A549 (cell line): ENCODE measurements around the gene KIF21B. TPM values are rescaled to one million over a fixed set of nuclear protein-coding genes. Genes with fewer than 3 reads are reported as not detected.

Experiments
- ATAC-seq, 2 experiments: fragments of 200-7000 bp in 1 of 2; fragments of >200 bp in 1 of 2; cut with Nextera tagmentation in 1 of 2; cut with Tn5 transposase in 1 of 2; 3 replicates each; pipeline versions ENCODE4 v1.8.0 to v1.9.1; 2018 to 2020; ENCODE audit warnings: mild to moderate bottlenecking in 1 of 2, moderate library complexity in 1 of 2
- CTCF ChIA-PET: fragments of 300-600 bp; sonication (Branson Sonifier 250); formaldehyde crosslinking; extraction: SDS; loops from one replicate; lab custom pipeline; 2021; ENCODE audit warnings: antibody characterized with exemption, inconsistent platforms; lab: Yijun Ruan, JAX
- POLR2A ChIA-PET: fragments of 350-600 bp; formaldehyde crosslinking; extraction: SDS; loops from one replicate; lab custom pipeline; 2021; ENCODE audit warnings: antibody characterized with exemption, inconsistent platforms; lab: Yijun Ruan, JAX
- DNase-seq, 2 experiments: peaks; one replicate each; pipeline versions ENCODE4 v3.0.0 to v3.0.0-alpha.2; 2011 to 2016; ENCODE audit warnings: low read depth in 1 of 2, low spot score in 1 of 2
- FAIRE-seq: peaks from 2 replicates; lab custom pipeline; 2011; peaks lifted over from hg19 to GRCh38; lab: Jason Lieb, UNC
- H3K27ac ChIP-seq, 2 experiments: fragments of >200 bp; sonication (Bioruptor Twin); formaldehyde crosslinking; 3 replicates each; pipeline ENCODE4 v1.5.1; 2016 to 2017
- H3K4me1 ChIP-seq: fragments of >200 bp; sonication (Bioruptor Twin); formaldehyde crosslinking; 3 replicates; pipeline ENCODE4 v1.6.1; 2016
- H3K4me2 ChIP-seq: fragments of >200 bp; sonication (Bioruptor Twin); formaldehyde crosslinking; 3 replicates; pipeline ENCODE4 v1.6.1; 2016
- H3K4me3 ChIP-seq: fragments of >200 bp; sonication (Bioruptor Twin); formaldehyde crosslinking; 3 replicates; pipeline ENCODE4 v1.5.1; 2016
- H3K9me3 ChIP-seq: fragments of >200 bp; sonication (Bioruptor Twin); formaldehyde crosslinking; 3 replicates; pipeline ENCODE4 v1.6.1; 2016
- CBX8 ChIP-seq: fragments of 200-600 bp; sonication (generic); IDR thresholded peaks from 2 replicates; pipeline ENCODE4 v1.6.1; 2016
- CTCF ChIP-seq: fragments of >200 bp; sonication (Bioruptor Twin); formaldehyde crosslinking; IDR thresholded peaks from 3 replicates; pipeline ENCODE4 v1.5.1; 2016
- EHMT2 ChIP-seq: fragments of 200-600 bp; sonication (generic); IDR thresholded peaks from 2 replicates; pipeline ENCODE4 v1.6.1; 2016; ENCODE audit warnings: antibody characterized with exemption, low read depth, mild to moderate bottlenecking, moderate library complexity
- EP300 ChIP-seq, 2 experiments: fragments of >200 bp; sonication (Bioruptor Twin); formaldehyde crosslinking; IDR thresholded peaks; 2 replicates in 1 of 2; 3 replicates in 1 of 2; pipeline ENCODE4 v1.6.1; 2016 to 2017
- FOSL2 ChIP-seq, 2 experiments: fragments of 450-650 bp in 1 of 2; fragments of >200 bp in 1 of 2; sonication (Bioruptor Twin) in 1 of 2; formaldehyde crosslinking; IDR thresholded peaks; 2 replicates each; pipeline versions ENCODE4 v1.5.0 to v1.6.1; 2016 to 2020; ENCODE audit warnings: mild to moderate bottlenecking in 1 of 2, moderate library complexity in 1 of 2
- FOXS1 ChIP-seq: fragments of 250-450 bp; sonication (Bioruptor Pico); IDR thresholded peaks from 2 replicates; pipeline ENCODE4 v1.5.0; 2020; ENCODE audit warnings: mild to moderate bottlenecking, moderate library complexity
- GATA3 ChIP-seq: IDR thresholded peaks from 2 replicates; pipeline ENCODE4 v1.6.1; 2012; ENCODE audit warnings: borderline replicate concordance
- HDAC2 ChIP-seq: fragments of 200-600 bp; sonication (generic); IDR thresholded peaks from 2 replicates; pipeline ENCODE4 v1.6.1; 2016
- HES2 ChIP-seq: fragments of >200 bp; sonication (Bioruptor Twin); formaldehyde crosslinking; IDR thresholded peaks from 2 replicates; pipeline ENCODE4 v1.6.1; 2016
- HOXA7 ChIP-seq: fragments of 250-450 bp; sonication (Bioruptor Pico); IDR thresholded peaks from 2 replicates; pipeline ENCODE4 v1.5.0; 2020; ENCODE audit warnings: mild to moderate bottlenecking, moderate library complexity
- JUNB ChIP-seq: fragments of >200 bp; sonication (Bioruptor Twin); formaldehyde crosslinking; IDR thresholded peaks from 2 replicates; pipeline ENCODE4 v1.6.1; 2016
- KDM5A ChIP-seq: fragments of 200-600 bp; sonication (generic); IDR thresholded peaks from 2 replicates; pipeline ENCODE4 v1.6.1; 2016; ENCODE audit warnings: antibody characterized with exemption, mild to moderate bottlenecking
- MAZ ChIP-seq: fragments of 150-350 bp; IDR thresholded peaks from 2 replicates; pipeline ENCODE4 v1.6.1; 2014; ENCODE audit warnings: antibody characterized with exemption, low read depth, low read length, borderline replicate concordance
- NPAS2 ChIP-seq: fragments of 250-450 bp; sonication (Bioruptor Pico); IDR thresholded peaks from 2 replicates; pipeline ENCODE4 v1.8.0; 2022; ENCODE audit warnings: mild to moderate bottlenecking, moderate library complexity, borderline replicate concordance
- NR3C1 ChIP-seq: fragments of >200 bp; sonication (Bioruptor Twin); formaldehyde crosslinking; IDR thresholded peaks from 3 replicates; pipeline ENCODE4 v1.6.1; 2017
- PBX3 ChIP-seq: IDR thresholded peaks from 2 replicates; pipeline ENCODE4 v1.6.1; 2012
- PHF8 ChIP-seq: fragments of 200-600 bp; sonication (generic); IDR thresholded peaks from 2 replicates; pipeline ENCODE4 v1.6.1; 2016; ENCODE audit warnings: low read depth, mild to moderate bottlenecking, antibody characterized with exemption, moderate library complexity, borderline replicate concordance
- POLR2AphosphoS2 ChIP-seq: conservative IDR thresholded peaks from 2 replicates; pipeline ENCODE4 v1.6.1; 2012; ENCODE audit warnings: low read length, improper control_type of control experiment, inconsistent platforms
- REST ChIP-seq: fragments of 200-600 bp; sonication (generic); IDR thresholded peaks from 2 replicates; pipeline ENCODE4 v1.6.1; 2016; ENCODE audit warnings: antibody characterized with exemption, mild to moderate bottlenecking, moderate library complexity
- RFX5 ChIP-seq: fragments of 450-650 bp; IDR thresholded peaks from 2 replicates; pipeline ENCODE4 v1.7.1; 2014; ENCODE audit warnings: antibody characterized with exemption, mild to moderate bottlenecking, moderate library complexity
- SREBF2 ChIP-seq: fragments of 450-650 bp; IDR thresholded peaks from 2 replicates; pipeline ENCODE4 v1.6.1; 2014; ENCODE audit warnings: mild to moderate bottlenecking, moderate library complexity
- TP53 ChIP-seq: fragments of 250-450 bp; sonication (Bioruptor Pico); IDR thresholded peaks from 2 replicates; pipeline ENCODE4 v1.5.0; 2021; ENCODE audit warnings: mild to moderate bottlenecking, moderate library complexity
- ZNF302 ChIP-seq: fragments of 250-450 bp; sonication (Bioruptor Pico); IDR thresholded peaks from 2 replicates; pipeline ENCODE4 v1.9.0; 2021; ENCODE audit warnings: inconsistent platforms, mild to moderate bottlenecking, moderate library complexity
- ZSCAN20 ChIP-seq: fragments of 250-450 bp; sonication (Bioruptor Pico); IDR thresholded peaks from 2 replicates; pipeline ENCODE4 v1.8.0; 2022; ENCODE audit warnings: mild to moderate bottlenecking, moderate library complexity
- WGBS: methylation state at CpG from one replicate; pipeline ENCODE4 v1.1.6; 2017; ENCODE audit errors: missing lambda C conversion rate; 5-methylcytosine and 5-hydroxymethylcytosine counted together
- polyA plus RNA-seq, 4 experiments: library from polyadenylated mRNA; depleted of rRNA in 3 of 4; stranded (reverse); fragments of >200 nt; fragmentation: RNase III in 1 of 4; extraction: RNeasy Plus Mini Kit Qiagen cat#74134 plus additional on column Dnase treatment in 1 of 4; gene quantifications; 2 replicates in 3 of 4; 3 replicates in 1 of 4; pipeline ENCODE4 v1.2.3, GENCODE V29; 2011 to 2017

The KIF21B gene
- polyA plus RNA-seq, 2 of the 4 experiments (the other 2 are of a cell fraction): 1.4 to 3.8 TPM

GRCh38 chr1:200966934-200967333, 56.6 kb downstream of the KIF21B start:
- no peak for DNase-seq
- no peak for ATAC-seq
- no peak overlapping the region for H3K4me3 ChIP-seq
- no peak overlapping the region for H3K27ac ChIP-seq
- H3K9me3 ChIP-seq: no peaks in the 10 kb centered on the region
- no peak for FAIRE-seq
- WGBS: 93% methylated on average over 2 of the region's 2 CpGs
- no peak overlapping the region for H3K4me2 ChIP-seq
- POLR2A ChIA-PET: no interaction called here
- peaks cover 24% of the 10 kb centered on the region for H3K4me1 ChIP-seq
- TF ChIP-seq TP53 (CRISPR knock-in tag): no peak
- TF ChIP-seq PHF8: no peak
- TF ChIP-seq RFX5: no peak
- no peak for TF ChIP-seq EP300 (IDR thresholded peaks at IDR 0.05)
- TF ChIP-seq FOSL2 (IDR thresholded peaks at IDR 0.05): no peak
- TF ChIP-seq FOSL2 (CRISPR knock-in tag; IDR thresholded peaks at IDR 0.05): no peak
- TF ChIP-seq HDAC2: no peak
- no peak for TF ChIP-seq FOXS1 (CRISPR knock-in tag)
- CTCF ChIA-PET: interaction anchor here (6.6 kb wide), 1 partner anchor 76 kb away, joined by 57 read pairs; no protein-coding TSS in a partner anchor

- Histone ChIP-seq H3K4me1 (peaks cover 20% of the 10 kb centered on the region), H3K4me3 (no peak overlapping the region), H3K27ac (no peak overlapping the region), H3K9me3 (no peaks in the 10 kb centered on the region), H3K4me2 (no peak overlapping the region)
- FAIRE-seq: no peak
- DNase-seq: no peak
- POLR2A ChIA-PET: no interaction called here
- no peak for ATAC-seq
- 47% methylated on average over 6 of the region's 6 CpGs for WGBS
- TF ChIP-seq CBX8: no peak
- TF ChIP-seq GATA3: no peak
- TF ChIP-seq NPAS2: no peak
- TF ChIP-seq HES2: no peak
- TF ChIP-seq PBX3: no peak
- no peak for TF ChIP-seq MAZ
- no peak for TF ChIP-seq NR3C1
- TF ChIP-seq JUNB: no peak
- TF ChIP-seq RFX5: no peak
- no peak for TF ChIP-seq CTCF
- no peak for TF ChIP-seq ZSCAN20 (CRISPR knock-in tag)
- no peak for TF ChIP-seq EHMT2
- no peak for TF ChIP-seq ZNF302 (CRISPR knock-in tag)
- no peak for TF ChIP-seq EP300 (IDR thresholded peaks at IDR 0.05)
- TF ChIP-seq POLR2AphosphoS2: no peak
- TF ChIP-seq REST: no peak
- TF ChIP-seq HOXA7 (CRISPR knock-in tag): no peak
- TF ChIP-seq SREBF2: no peak
- no peak for TF ChIP-seq KDM5A
- CTCF ChIA-PET: interaction anchor here (1.0 kb wide), 2 partner anchors 20 to 77 kb away, joined by 3 read pairs; no protein-coding TSS in a partner anchor
Observed at GRCh38 chr1:200965111-200965805, 58.3 kb downstream of the KIF21B start.
